Fibroblast of peridontal ligament (primary cell): ENCODE measurements around the gene MTHFD1.

ENCODE experiments used
- DNase-seq: peaks from one replicate; pipeline ENCODE4 v3.0.0-alpha.2; 2010; ENCODE audit errors: extremely low read depth

Gene MTHFD1

GRCh38 chr14:64447876-64448670 is 59.9 kb downstream of the MTHFD1 start:
- no peak for DNase-seq

DNA sequence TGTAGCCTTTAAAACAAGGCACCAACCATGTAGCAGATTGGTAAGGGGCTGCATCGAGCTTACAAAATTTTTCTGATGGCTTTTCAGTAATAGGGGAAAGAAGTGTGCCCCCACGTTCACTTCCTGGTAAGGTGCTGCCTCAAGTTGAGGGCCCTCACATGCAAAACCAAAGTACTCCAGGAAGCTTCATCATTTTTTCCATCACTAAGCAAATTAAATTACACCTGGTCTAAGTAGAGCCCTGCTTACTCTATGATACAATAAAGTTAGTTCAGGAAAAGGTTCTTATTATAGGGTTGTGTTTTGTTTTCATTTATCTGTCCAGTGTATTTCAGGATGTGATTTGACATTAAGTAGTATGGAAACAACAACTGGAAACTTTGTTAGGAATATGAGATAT is 62.1 kb downstream of the MTHFD1 start:
- DNase-seq: no peak

DNA sequence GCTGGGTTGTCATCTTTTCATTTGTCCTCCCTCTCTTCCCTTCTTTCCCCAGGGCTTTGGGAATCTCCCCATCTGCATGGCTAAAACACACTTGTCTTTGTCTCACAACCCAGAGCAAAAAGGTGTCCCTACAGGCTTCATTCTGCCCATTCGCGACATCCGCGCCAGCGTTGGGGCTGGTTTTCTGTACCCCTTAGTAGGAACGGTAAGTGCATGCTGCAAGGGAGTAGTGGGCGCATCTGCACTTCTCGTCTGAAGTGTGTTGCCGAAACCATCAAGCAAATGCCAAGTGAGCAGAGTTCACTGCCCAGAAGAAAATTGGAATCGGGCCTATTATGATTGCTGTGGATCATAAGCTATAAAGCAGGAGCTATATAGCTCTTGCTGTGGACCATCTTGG is 66.5 kb downstream of the MTHFD1 start:
- no peak for DNase-seq

DNA sequence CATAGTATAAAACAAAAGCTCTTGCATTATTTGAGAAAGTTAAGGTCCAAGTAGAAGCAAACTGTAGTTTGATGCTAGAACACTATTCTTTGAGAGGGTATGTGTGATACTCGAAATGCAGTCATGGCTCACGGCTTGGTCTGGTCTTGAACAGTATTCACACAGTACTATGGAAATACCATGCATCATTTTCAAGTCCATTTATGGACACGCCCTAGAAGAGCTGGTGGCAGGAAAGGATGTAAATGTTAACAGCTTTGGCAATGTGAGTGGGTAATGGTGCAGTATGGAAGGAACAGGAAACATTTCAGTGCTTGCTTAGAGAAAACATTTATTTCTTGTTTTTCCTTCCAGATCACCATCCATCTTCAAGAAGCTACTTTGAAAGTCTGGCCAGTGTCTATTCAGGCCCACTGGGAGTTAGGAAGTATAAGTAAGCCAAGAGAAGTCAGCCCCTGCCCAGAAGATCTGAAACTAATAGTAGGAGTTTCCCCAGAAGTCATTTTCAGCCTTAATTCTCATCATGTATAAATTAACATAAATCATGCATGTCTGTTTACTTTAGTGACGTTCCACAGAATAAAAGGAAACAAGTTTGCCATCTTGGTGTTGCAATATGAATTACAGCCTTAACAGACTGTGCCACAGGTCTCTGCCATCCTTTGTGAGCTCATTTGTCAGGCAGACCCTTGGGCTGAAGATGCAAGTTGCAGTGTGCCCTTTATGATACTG is 71.4 kb downstream of the MTHFD1 start:
- no peak for DNase-seq

GRCh38 chr14:64461221-64461620 is 73.1 kb downstream of the MTHFD1 start:
- no peak for DNase-seq

GRCh38 chr14:64463195-64463594 is 75.0 kb downstream of the MTHFD1 start:
- DNase-seq: no peak

DNA sequence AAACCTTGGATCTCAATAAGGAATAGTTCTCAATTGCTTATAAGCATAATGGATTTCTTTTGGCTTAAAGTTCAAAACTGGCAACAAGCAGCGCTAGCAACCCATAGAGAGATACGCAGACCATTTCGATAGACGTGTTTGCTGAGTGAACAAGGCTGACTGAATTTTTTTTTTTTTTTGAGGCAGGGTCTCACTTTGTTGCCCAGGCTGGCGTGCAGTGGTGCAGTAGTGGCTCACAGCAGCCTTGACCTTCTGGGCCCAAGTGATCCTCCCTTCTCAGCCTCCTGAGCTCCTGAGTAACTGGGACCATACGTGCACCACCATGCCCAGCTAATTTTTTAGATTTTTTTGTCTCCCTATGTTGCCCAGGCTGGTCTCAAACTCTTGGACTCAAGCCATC is 75.7 kb downstream of the MTHFD1 start:
- DNase-seq: no peak

DNA sequence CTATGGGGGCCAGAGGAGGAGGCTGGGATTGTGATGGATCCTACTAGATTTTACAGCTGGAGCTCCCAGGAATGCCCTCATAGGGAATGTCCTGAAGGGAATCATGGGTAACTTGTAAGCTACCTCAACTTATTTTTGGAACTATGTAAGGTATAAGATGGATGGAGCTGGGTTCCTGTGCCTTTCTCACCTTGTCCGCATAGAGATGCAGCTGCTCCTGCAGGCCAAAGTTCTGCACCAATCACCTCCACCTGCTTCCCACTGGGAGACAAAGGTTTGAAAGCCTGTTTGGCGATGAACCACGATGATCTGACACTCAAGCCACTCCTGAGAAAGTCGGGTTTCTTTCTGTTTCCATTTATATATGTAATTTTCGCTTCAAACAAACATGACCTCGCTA is 76.5 kb downstream of the MTHFD1 start:
- no peak for DNase-seq

DNA sequence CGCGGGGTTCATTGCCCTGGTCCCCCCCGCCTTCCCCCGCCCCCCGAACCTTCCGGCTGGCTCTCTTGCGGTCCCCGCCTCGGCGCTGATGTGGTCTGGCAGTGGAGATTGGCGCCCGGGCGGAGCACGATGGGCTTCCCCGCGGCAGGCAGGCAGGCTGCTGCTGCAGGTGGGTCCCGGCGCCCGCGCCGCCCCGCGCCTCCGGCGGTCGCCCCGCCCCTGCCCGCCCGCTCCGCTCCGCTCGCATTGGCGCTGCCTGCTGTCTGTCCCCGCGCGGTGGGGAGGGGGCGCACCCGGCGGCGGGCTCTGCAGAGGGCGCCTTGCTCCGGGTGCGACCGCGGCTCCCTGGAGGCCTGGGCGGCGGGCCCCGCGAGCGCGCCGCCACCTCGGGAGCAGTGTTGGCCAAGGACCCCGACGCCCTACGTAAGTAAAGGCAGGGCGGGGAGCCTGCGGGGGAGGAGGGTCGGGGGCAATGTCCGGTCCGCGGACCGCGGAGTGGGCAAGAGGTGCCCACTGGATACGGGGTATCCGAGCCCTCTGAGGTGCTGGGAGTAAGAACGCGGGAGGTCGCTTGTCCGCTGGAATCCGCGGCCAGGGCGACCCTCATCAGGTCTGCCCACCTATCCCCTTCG is 77.2 kb downstream of the MTHFD1 start, which contains the start of gene AKAP5:
TSS of gene AKAP5 (plus strand) at position 309 of the 632 bp plus-strand sequence. CDS start 2,896 bp downstream, outside the sequence.
- no peak for DNase-seq

- peak; percentile 62 for DNase-seq
Measured at GRCh38 chr14:64465831-64466554, 77.8 kb downstream of the MTHFD1 start.

GRCh38 chr14:64467101-64467500 is 78.9 kb downstream of the MTHFD1 start:
- no peak for DNase-seq

GRCh38 chr14:64467566-64467965 is 79.4 kb downstream of the MTHFD1 start:
- DNase-seq: no peak

DNA sequence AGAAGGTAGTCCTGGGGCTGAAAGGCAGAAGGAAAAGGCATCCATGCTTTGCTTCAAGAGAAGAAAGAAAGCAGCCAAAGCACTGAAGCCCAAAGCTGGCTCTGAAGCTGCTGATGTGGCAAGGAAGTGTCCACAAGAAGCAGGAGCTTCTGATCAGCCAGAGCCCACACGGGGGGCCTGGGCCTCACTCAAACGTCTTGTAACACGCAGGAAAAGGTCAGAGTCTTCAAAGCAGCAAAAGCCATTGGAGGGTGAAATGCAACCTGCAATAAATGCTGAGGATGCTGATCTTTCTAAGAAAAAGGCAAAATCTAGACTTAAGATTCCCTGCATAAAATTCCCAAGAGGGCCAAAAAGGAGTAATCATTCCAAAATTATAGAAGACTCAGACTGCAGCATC is 80.3 kb downstream of the MTHFD1 start:
- DNase-seq: no peak

- DNase-seq: no peak
Measured at GRCh38 chr14:64474041-64474440, 85.9 kb downstream of the MTHFD1 start.

DNA sequence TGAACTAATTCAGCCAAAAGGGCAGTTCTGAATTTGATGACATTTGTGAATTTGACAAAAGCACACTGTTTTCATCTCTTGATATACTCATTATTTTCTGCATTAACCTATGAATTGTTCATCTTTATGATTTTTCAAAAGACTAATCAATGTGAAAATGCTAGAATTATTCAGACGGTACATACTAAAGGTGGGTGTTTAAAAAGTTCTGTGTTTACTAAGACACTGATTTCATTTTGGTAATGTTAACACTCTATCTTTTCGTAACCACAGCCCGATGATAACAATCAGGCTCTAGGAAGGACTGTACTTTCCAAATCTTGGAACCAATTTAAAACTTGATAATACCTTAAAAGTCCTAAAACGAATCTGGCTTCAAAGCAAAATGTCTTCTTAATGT is 86.5 kb downstream of the MTHFD1 start:
- no peak for DNase-seq

GRCh38 chr14:64475585-64476273 is 87.6 kb downstream of the MTHFD1 start:
- no peak for DNase-seq

GRCh38 chr14:64476438-64476837 is 88.3 kb downstream of the MTHFD1 start:
- no peak for DNase-seq

GRCh38 chr14:64478634-64479250 is 90.6 kb downstream of the MTHFD1 start:
- peak; percentile 52 for DNase-seq

GRCh38 chr14:64488590-64489099 is 100.5 kb downstream of the MTHFD1 start:
- DNase-seq: no peak

GRCh38 chr14:64491637-64492036 is 103.5 kb downstream of the MTHFD1 start:
- DNase-seq: no peak

- no peak for DNase-seq
Measured at GRCh38 chr14:64493455-64493854, 105.3 kb downstream of the MTHFD1 start.
